ENCODE measurements around the gene WDR20.

WDR20 gene

GRCh38 chr14:102177161-102177560 is 37.5 kb downstream of the WDR20 start:
- H3K27ac ChIP-seq = no peak overlapping the region
- TF ChIP-seq CTCF (conservative IDR thresholded peaks at IDR 0.05) (no peak), ZFX (IDR thresholded peaks at IDR 0.05) (no peak)

DNA sequence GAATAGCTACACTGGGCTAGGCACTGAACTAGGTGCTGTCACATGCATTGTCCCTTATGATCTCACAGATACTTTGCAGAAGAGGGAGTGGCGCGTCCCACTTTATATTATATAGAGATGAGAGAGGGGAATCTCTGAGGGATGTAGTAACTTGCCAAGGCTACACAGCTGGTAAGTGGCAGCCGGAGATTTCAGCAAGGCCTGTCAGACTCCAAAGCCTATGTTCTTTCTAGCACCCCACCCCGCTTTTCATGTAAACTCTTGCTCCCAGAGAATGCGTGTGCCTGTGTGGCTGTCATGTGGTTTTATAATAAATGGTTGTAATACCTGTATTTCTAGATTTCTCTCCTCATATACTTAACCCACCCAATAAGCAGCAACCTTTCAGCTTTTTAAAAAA is 39.1 kb downstream of the WDR20 start:
- H3K27ac ChIP-seq = no peak overlapping the region
- TF ChIP-seq CTCF (conservative IDR thresholded peaks at IDR 0.05) = no peak
- TF ChIP-seq ZFX (IDR thresholded peaks at IDR 0.05) = no peak

GRCh38 chr14:102180248-102180998 is 40.7 kb downstream of the WDR20 start:
- TF ChIP-seq ZFX (IDR thresholded peaks at IDR 0.05) (no peak), CTCF (conservative IDR thresholded peaks at IDR 0.05) (no peak)
- H3K27ac ChIP-seq = no peak overlapping the region

DNA sequence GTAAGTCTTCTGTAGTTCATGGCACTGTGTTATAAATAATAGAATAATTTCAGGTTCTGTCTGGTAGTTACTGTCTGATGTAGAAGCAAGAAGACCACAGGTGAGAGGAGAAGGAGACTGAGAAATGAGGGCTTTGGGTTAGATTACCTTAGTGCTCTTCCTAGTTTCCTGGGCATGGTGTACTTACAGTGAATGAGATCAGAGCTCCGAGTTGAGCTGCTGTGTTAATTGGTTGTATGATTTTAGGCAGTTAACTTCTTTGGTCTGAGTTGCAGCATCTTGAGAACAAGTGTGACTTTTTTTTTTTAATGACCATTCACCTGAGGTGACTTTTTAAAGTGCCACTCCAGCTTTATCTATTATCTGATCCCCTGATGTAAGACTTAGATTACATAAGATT is 41.5 kb downstream of the WDR20 start:
- no peak for TF ChIP-seq ZFX (IDR thresholded peaks at IDR 0.05)
- no peak for TF ChIP-seq CTCF (conservative IDR thresholded peaks at IDR 0.05)
- no peak overlapping the region for H3K27ac ChIP-seq

DNA sequence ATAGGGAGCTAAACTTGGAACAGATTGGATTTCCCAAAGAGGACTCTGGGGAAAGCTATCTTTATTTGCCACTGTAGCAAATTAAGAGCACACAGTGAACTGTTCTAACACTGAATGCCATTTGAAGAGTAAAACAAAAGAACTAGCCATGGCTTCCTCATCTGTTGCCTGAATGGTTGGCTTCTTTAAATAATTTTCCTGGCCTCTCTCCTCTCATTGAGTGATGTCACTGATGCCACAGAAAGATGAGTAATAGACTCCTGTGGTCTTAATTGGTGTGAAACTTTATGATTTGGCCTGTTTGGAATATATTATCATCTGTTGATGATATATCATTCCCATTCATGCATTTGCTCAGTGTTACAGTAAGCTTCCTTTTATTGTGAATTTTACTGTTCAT is 42.5 kb downstream of the WDR20 start:
- H3K27ac ChIP-seq = no peak overlapping the region
- TF ChIP-seq CTCF (conservative IDR thresholded peaks at IDR 0.05) = no peak
- no peak for TF ChIP-seq ZFX (IDR thresholded peaks at IDR 0.05)

GRCh38 chr14:102182936-102183619 is 43.4 kb downstream of the WDR20 start:
- TF ChIP-seq ZFX (IDR thresholded peaks at IDR 0.05) (no peak), CTCF (conservative IDR thresholded peaks at IDR 0.05) (no peak)
- H3K27ac ChIP-seq = no peak overlapping the region

GRCh38 chr14:102183886-102184285 is 44.2 kb downstream of the WDR20 start:
- TF ChIP-seq ZFX (IDR thresholded peaks at IDR 0.05) (no peak), CTCF (conservative IDR thresholded peaks at IDR 0.05) (no peak)
- no peak overlapping the region for H3K27ac ChIP-seq

Measured in C4-2B (cell line).